Activated CD8-positive, alpha-beta memory T cell treated with anti-CD3 and anti-CD28 coated beads, Interleukin-2, amount 50 U/mL, for 48 hours (primary cell): Measurements from ENCODE around the gene ARVCF.

Source experiments
- DNase-seq: peaks from one replicate; pipeline ENCODE4 v3.0.0-alpha.2; 2020

Gene ARVCF

DNA sequence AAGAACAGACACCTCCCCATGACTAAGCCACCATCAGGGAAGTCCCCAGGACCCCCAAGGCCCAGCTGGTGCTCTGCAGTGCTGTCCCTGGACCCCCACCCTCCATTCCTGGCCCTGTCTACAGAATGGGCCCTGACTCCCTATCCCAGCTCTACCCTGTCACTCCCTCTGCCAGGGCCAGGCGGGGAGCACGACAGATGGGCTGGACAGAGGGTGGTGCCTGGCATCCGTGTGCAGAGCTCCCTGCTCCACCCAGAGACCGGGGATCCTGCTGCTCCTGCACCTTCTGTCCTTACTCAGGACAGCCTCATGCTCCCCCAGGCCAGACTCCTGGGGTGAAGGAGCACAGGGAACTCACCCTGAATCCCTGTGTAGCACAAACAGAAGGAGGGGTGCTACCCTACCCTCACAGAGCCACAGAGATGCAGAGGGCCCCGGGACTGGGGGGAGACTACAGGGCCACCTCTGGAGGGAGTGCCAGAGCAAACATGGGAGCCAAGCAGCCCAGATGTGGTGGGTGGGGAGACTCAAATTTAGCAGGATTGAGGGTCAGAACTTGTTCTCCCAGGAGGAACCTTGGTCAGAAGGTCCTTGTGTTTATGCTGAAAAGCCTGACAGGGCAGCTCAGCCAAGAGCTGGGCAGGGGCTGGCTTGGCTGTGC lies 2.0 kb downstream of the ARVCF start:
- DNase-seq, result no peak

GRCh38 chr22:20013382-20013871 lies 3.2 kb downstream of the ARVCF start:
- DNase-seq, result peak; percentile 68

DNA sequence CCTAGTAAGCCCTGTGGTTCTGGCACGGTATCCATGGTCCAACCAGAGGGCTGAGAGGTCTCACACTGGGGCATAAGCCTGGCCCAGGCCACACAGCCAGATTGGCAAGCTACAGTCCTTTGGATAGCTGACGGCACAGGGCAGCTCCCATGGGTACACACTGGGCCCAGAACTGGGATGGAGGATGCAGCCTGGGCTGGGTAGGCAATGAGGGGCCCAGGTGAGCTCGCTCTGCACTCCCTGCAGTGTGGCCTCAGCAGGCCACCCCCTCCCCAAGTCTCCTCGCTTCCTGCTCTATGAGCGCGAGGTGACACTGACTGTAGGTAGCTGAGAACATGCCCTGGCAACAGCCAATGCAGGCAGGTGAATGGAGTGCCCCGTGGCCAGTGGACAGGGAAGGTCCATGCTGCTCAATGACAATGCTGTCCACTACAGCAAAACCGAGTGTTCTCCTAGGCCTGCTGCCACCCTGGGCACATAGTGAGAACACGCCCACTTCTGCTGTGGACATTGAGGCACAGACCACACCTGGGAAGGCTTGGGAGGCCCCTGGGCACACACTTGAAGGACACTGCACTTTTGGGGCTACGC lies 3.8 kb downstream of the ARVCF start:
- no peak for DNase-seq

DNA sequence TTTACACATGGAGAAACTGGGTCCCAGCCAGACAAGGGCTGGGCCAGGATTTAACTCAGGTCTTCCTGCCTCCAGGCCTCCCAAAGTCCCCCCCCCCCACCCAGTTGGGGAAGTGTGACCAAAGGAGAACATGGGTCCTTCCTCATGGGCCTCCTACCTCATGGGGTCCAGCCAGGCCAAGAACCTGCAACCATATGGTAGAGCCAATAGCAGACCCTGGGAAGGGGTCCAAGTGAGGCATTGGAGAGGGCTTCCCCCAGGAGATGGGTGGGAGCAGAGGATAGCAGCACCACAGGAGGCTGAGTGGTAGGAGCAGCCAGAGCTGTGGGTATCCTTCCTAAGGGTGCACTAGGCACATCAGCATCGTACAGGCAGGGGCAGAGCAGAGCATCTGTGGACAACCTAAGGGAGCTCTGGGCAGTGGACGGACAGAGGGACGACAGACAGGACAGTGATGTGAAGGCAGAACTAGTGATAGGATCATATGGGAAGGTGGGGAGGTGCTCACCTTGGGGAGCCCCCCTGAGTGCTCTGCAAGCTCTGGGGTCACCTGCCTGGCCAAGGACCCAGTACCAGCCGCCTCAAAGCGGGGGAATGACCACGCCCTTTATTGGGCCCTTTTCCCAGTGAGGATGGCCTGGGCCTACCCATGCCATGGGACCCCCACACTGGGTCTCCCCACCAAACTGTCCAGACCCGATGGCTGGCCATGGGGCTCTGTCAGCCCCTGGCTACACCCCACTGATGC lies 4.5 kb downstream of the ARVCF start:
- no peak for DNase-seq

DNA sequence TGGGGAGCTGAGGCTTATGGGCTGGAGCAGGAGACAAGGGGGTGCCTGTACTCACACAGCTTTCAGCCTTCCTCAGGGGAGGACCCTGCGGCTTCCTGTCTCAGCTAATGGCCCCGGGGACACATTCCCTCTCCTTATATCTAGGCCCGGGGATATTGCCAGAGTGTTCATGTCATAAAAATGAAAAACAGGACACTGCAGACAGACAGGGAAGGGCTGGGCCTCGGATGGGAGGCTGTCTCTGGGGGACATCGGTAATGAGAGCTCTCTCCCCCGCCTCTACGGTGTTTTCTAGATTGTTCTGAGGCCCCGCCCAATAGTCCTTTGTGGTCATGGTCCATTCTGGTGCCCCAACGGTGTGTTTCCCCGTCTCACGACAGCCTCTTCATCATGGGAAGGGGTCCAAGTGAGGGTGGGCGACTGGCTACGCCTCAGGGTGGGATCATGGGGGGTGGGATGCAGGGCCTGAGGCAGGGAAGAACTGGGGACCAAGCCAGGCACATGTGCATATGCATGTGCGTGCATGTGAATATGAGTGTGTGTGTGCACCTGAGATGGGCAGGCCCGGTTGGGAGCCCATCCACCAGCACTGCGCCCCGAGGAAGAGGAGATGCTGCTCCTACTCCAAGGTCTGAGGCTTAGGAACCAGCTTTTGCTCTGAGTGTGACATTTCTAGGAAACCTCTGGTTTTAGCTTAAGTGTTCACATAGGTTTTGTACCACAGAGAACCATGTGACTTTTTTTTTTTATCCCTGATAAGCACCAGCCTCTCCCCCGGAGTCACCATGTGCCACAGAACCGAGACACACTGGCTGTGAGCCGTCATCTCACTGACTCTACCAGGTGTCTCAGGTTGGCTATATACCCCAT lies 5.3 kb downstream of the ARVCF start:
- DNase-seq, result no peak

DNA sequence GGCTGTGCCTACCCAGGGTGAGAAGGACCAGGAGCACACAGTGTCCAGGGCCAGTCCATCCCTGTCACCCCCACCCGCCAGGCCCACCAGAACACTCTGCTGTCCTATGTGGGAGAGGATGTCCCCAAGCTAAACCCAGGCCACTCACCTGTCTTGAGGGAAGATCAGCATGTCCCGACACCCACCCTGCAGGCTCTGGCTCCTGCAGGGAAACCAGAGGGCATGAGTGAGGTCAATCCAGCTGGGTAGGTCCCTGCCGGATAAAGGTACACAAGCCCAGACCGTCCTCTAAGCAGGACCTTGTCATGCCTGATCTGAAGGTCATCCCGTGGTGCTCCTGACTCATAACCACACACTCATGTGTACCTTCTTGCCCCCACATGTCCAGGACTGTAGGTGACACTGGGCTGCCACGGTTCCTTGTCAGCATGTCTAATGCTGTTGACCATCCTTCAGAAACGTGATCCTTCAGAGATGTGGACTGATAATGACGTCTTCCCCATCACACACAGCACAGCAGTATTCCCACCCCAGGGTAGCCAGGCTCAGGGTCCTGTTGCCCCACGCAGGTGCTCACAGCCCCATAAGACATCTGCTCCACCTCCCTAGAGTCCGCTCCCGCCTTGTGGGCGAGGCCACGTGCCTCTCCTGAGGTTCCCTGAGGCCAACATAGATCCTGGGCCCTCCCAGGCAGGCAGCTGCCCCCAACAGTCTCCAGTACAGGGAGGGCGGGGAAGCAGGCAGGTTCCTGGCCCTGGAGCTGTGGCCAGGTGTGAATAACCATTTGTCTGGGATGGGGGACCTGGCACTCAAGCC lies 6.1 kb downstream of the ARVCF start:
- no peak for DNase-seq

DNA sequence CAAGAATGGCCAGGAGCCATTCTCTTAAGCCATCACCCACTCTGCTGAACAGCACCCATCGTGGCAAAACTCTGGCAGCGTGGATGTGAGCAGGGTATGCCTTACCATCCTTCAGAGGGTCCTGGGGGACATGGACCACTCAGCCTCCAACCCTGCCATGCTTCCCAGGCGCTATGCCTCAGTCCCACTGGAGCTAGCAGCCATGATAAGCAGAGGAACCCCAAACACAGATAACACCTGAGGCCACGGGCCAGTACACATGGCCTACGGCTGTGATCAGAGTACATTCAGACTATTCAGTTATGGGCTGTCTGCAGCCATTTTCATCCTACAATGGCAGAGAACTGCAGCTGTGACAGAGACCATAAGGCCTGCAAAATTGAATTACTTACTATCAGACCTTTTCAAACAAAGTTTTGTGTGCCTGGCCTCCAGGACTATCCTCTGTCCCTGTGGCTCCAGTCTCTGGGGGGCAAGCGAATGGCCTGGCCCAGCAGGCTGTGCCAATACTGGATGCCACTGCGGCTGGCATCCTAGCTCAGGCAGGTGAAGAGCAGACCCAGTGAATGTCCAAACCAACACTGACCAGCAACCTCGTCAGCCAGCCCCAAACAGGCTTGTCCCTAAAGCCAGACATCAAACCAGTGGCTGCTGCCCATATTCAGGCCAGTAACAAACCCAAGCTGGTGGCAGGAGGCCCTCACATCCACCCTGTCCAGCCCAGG lies 6.9 kb downstream of the ARVCF start:
- DNase-seq, result no peak

DNA sequence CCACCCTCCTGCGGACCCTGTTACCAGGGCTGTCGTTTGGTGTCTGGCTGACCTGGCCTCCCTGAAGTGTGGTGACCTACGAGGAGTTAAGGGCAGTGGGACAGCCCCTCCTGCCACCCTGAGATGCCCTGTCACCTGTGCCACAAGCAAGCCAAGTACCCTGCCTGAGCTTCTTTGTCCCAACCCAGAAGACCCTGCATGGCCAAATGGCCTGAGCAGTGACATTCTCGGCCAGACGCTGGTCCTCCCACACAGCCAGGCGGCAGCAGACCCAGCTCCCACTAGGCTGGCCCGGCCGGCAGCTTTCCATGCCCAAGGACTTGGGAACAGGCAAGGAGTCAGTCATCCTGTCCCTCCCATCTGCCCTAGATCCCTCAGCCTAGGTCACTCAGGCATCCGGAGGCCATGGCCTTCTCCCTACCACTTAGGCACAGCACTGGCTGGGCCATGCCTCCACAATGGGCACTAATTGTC lies 7.6 kb downstream of the ARVCF start:
- no peak for DNase-seq

GRCh38 chr22:20008221-20008995 lies 8.2 kb downstream of the ARVCF start:
- DNase-seq, result no peak

DNA sequence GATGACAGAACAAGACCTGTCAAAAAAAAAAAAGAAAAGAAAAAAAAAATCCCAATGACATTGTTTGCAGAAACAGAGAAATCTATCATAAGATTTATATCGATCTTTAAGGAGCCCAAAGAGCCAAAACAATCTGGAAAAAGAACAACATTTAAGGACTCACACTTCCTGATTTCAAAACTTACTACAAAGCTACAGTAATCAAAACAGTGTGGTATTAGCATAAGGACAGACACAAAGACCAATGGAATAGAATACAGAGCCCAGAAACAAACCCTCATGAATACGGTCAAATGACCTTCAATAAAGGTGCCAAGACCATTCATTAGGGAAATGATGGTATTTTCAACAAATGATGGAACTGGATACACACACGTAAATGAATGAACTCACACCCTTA lies 12.2 kb downstream of the ARVCF start:
- no peak for DNase-seq

GRCh38 chr22:20003304-20003703 lies 13.3 kb downstream of the ARVCF start:
- no peak for DNase-seq

GRCh38 chr22:20002636-20003035 lies 14.0 kb downstream of the ARVCF start:
- DNase-seq, result no peak

- DNase-seq, result no peak
Measured at GRCh38 chr22:20002128-20002527, 14.5 kb downstream of the ARVCF start.

- no peak for DNase-seq
Measured at GRCh38 chr22:20001082-20001638, 15.5 kb downstream of the ARVCF start.

- no peak for DNase-seq
Measured at GRCh38 chr22:20000246-20001081, 16.2 kb downstream of the ARVCF start.

DNA sequence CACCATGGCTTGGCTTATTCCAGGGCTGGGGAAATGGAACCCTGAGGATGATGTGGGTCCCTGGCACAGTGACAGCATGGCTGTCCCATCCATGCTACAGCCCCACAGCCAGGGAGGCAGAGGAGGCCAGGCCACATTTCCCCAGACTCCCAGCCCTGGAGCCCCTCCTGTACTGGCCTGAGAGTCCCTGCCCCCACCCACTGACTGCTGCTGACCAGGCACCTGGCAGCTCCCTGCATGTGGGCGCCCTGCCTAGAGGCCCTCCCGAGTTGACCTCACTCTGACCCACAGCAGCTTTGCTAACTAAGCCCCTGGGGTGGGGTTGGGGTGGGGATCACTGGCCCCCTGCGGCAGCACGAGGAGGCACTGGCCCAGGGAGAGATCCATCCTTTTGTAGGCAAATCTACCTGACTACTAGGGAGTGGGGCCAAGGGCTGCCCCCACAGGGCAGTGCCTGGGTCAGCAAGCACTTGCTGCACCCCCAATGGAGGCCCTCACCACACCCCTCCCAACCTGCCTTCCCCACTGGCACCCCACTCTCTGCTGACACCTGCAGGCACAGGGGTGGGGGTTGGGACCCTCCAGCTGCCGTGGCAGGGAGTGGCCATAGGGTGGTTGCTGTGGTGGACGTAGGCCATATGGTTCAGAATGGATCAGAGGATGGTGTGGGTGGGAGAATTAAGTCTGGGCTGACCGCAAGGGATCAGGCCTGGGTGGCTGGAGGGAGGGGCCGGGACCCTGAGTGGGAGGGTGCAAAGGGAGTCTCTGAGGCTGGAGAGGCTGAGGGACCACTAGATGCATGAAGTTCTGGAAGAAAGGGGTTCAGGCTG lies 17.4 kb downstream of the ARVCF start:
- DNase-seq, result no peak

DNA sequence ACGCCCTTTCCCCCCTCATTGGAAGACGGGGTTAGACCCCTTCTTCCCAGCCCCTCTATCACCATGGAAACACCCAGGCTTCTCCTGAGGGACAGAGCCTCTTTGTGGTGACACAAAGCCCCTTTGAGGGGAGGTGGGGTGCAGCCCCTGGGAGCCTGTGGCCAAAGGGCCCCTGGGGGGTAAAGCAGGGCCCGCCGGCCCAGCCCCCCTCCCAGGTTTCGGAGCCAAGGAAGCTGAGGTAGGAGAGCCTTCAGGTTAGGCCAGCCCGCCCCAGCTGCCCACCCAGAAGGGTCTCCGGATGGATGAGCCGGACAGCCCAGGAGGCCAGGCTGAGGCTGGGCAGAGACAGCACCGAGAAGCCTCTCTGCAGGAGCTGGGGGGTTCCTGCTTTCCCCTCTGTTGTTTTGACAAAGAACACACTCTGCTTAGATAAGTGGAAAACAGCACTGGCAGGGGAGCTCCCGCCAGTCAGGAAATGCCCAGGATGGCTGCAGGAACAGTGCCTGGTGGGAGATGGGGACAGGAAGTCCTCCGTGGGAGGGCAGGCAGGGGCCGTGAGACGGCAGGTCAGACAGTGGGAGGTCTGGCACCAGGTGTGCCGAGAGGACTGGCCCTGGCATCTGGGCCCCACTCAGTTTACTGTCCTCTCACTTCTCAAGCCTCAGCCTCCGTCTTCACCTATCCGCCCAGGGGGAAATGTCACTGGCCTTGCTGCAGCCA lies 18.2 kb downstream of the ARVCF start:
- DNase-seq, result no peak
